ENCODE measurements around the gene PIP5KL1. TPM values are rescaled to one million over a fixed set of nuclear protein-coding genes. Genes with fewer than 3 reads are reported as not detected.

The PIP5KL1 gene
- total RNA-seq, 6 experiments from 2014 or later: 0.58 to 0.81 (median 0.70) TPM; not detected in 3

DNA sequence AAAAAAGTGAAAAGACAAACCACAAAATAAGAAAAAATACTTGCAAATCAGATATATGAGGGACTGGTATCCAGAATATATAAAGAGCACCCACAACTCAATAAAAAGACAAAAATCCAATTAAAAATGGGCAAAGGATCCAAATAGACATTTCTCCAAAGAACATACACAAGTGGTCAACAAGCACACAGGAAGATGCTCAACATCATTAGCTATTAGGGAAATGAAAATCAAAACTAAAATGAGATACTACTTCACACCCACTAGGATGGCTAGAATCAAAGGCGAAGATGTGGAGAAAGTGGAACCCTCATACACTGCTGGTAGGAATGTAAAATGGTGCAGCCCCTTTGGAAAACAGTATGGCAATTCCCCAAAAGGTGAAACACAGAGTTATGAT lies 28.2 kb upstream of the PIP5KL1 start:
- Histone ChIP-seq H3K4me3 (no peak overlapping the region), H3K27me3 (no peaks in the 10 kb centered on the region), H3K9me3 (no peaks in the 10 kb centered on the region), H3K4me1 (peaks cover 0 to 69% (median 25%) of the 10 kb centered on the region in 4 donors), H3K27ac (no peak overlapping the region), H3K36me3 (no peaks in the 10 kb centered on the region)
- DNase-seq (no peak), ATAC-seq (no peak)
- TF ChIP-seq POLR2A (IDR thresholded peaks at IDR 0.05): no peak
- TF ChIP-seq, protein P1, sequence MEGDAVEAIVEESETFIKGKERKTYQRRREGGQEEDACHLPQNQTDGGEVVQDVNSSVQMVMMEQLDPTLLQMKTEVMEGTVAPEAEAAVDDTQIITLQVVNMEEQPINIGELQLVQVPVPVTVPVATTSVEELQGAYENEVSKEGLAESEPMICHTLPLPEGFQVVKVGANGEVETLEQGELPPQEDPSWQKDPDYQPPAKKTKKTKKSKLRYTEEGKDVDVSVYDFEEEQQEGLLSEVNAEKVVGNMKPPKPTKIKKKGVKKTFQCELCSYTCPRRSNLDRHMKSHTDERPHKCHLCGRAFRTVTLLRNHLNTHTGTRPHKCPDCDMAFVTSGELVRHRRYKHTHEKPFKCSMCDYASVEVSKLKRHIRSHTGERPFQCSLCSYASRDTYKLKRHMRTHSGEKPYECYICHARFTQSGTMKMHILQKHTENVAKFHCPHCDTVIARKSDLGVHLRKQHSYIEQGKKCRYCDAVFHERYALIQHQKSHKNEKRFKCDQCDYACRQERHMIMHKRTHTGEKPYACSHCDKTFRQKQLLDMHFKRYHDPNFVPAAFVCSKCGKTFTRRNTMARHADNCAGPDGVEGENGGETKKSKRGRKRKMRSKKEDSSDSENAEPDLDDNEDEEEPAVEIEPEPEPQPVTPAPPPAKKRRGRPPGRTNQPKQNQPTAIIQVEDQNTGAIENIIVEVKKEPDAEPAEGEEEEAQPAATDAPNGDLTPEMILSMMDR (IDR thresholded peaks at IDR 0.05): no peak
- intact Hi-C loops (cut with DNase I): no loop called here
- WGBS (ENCODE audit: insufficient coverage, low coverage, low lambda C conversion rate, missing lambda C conversion rate): 80% methylated on average over 1 of the region's 1 CpG

DNA sequence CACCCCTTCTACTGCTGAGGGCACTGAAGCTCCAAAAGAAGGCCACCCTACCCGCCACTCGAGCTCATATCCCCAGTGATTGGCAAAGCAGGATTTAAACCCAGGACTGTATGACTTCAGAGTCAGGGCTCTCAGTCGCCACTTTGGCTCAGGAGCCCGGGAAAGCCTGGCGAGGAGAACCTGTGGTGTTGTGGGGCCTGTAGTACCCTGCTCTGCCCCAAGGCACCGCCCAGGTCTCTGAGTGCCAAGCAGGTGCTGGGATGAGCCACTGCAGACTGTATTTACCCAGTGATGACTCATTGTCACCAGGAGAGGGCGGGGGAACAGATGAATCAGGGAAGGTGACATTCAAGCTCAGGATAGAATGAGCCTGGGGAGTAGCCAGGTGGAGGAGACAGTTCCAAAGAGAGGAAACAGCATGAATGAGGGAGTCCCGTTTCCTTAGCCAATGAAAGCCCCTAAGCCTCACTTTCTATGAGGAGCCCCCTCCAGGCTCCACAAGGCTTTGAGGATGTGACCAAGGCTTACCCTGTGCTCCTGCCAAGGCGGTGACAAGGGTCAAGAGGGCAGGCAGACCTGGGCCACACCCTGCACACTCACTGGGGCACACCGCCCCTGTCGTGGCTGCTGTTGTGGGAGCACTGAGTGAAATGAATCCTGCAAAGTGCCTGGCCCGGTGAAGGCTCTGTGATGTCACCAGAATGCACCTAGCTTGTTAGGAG lies 24.9 kb upstream of the PIP5KL1 start:
- DNase-seq: peak; percentile 88 to 90 (median 89)
- TF ChIP-seq POLR2A (IDR thresholded peaks at IDR 0.05): no peak
- TF ChIP-seq, protein P1 (IDR thresholded peaks at IDR 0.05): peak; percentile 31 to 81 (median 50)

DNA sequence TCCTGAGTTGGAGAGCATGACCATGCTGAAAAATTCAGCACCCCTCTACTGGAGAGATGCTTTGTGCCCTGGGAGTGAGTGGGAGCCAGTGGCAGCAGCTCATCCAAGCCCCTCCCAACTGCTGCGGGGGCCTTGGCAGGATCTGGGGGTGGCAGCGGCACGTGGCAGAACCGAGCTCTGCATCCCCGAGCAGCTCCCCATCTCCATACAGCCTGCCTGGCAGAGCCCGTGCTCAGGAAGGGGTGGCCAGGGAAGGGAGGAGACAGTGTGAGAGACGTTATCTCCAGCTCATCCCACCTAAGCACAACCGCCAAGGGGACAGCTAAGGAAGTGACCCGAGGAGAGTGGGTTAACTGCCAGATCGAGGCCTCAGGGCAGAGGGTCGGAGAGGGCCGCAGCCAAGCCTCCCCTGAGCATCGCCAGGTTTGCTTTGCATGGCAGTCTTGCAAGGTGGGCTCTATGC lies 24.3 kb upstream of the PIP5KL1 start:
- no peak for DNase-seq
- peak in 1 of 4 donors; percentile 0 for ATAC-seq
- Histone ChIP-seq H3K4me3 (no peak overlapping the region), H3K36me3 (no peaks in the 10 kb centered on the region), H3K4me1 (peaks cover 0 to 51% (median 16%) of the 10 kb centered on the region in 4 donors), H3K27me3 (no peaks in the 10 kb centered on the region), H3K9me3 (no peaks in the 10 kb centered on the region), H3K27ac (peak overlapping the region in 2 of 3 donors; percentile 10 to 68)
- intact Hi-C loops (cut with DNase I): no loop called here
- WGBS (ENCODE audit: insufficient coverage, low coverage, low lambda C conversion rate, missing lambda C conversion rate): no CpG with 5 or more reads among the region's 13 CpGs
- TF ChIP-seq, protein P1 (IDR thresholded peaks at IDR 0.05): no peak
- no peak for TF ChIP-seq POLR2A (IDR thresholded peaks at IDR 0.05)

More for the DNA sequence above, 24.9 kb upstream of the PIP5KL1 start:
- Histone ChIP-seq H3K9me3 (no peaks in the 10 kb centered on the region), H3K36me3 (no peaks in the 10 kb centered on the region), H3K4me1 (peaks cover 0 to 54% (median 16%) of the 10 kb centered on the region in 4 donors), H3K27ac (peak overlapping the region; percentile 42 to 68 (median 43)), H3K4me3 (no peak overlapping the region), H3K27me3 (no peaks in the 10 kb centered on the region)
- intact Hi-C loops (cut with DNase I): no loop called here
- peak; percentile 89 to 96 (median 92) for ATAC-seq
- 14% methylated on average over 7 of the region's 12 CpGs for WGBS (ENCODE audit: insufficient coverage, low coverage, low lambda C conversion rate, missing lambda C conversion rate)

DNA sequence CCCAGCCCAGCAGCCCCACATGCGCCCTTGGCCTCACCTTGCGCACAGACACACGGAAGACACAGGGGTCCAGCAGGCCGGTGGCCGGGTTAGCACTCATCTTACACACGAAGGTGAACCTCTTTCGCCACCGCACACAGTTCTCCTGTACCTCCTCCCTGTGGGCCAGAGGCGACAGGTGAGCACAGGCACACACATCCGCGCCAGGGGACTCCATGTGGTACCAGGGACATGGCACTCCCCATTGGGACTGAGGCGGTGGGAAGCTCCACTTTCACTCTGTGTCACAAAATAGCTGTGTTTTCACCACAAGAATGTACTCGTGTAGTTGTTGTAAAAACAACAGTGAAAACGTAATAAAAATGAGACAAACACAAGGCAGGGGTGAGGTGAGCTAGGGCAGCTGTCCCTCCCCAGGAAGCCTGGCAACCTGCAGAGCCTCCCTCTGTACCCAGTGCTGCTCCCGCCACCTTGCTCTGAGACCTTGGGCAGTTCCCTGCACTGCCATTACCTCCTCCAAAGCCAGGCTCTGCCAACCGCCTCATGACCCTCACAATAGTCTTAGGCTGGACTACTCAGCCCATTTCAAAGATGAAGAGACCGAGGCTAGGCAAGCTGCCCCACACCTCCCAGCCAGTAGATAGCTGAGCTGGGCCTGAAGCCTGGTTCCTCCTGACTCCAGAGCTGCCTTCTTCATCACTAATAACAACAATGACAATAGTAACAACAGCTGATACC lies 23.4 kb upstream of the PIP5KL1 start:
- WGBS (ENCODE audit: insufficient coverage, low coverage, low lambda C conversion rate, missing lambda C conversion rate): 46% methylated on average over 3 of the region's 17 CpGs
- H3K27ac ChIP-seq: no peak overlapping the region
- intact Hi-C loops (cut with DNase I): no loop called here
- ATAC-seq (no peak), DNase-seq (no peak)
- H3K4me1 ChIP-seq: peaks cover 0 to 51% (median 16%) of the 10 kb centered on the region in 4 donors
- no peaks in the 10 kb centered on the region for H3K9me3 ChIP-seq
- no peaks in the 10 kb centered on the region for H3K36me3 ChIP-seq
- no peak overlapping the region for H3K4me3 ChIP-seq
- no peaks in the 10 kb centered on the region for H3K27me3 ChIP-seq
- TF ChIP-seq POLR2A (IDR thresholded peaks at IDR 0.05): no peak
- TF ChIP-seq, protein P1 (IDR thresholded peaks at IDR 0.05): no peak
